ENCODE data around the gene EDC4.

The EDC4 gene

DNA sequence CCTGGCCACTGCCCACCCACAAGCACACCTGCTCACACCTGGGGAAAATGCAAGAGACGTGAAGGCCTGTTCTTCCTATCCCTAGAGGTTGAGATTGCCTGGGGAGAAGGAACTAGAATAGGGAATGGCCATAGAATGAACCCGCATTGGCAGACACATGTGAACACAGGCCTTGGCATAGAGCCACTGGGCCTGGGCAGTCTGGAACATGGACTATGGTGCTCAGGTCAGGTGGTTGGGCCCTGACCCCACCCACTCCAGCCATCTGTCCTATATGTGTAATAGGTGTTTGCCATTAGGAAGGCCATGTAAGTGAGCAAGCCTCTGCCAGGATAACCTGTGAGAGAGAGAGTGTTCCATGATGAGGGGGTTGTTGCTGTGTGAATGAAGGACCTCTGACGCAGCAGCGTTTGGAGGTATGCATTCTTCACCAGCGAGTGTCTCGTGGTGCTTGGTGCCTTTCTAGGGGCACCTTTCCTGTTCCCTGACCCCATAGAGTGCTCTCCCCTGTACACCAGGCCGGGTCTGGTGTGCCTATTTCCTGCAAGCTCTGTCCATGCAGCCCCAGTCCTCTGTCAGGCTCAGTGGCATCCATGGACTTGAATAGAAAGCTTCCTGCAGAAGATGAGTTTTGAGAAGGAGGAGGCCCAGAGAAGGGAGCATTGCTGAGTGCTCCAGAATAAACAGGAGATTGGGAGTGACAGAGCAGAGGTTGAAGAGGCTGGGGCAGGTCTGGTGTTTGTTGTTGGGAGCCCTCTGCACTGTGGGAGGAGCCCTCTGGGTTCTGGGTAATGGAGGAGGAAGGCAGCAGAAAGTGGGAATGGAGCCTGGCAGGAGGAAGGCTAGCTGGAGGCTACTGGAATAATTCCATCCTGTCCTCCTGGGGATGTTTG lies 43.2 kb downstream of the EDC4 start:
- DNase-seq = no peak

DNA sequence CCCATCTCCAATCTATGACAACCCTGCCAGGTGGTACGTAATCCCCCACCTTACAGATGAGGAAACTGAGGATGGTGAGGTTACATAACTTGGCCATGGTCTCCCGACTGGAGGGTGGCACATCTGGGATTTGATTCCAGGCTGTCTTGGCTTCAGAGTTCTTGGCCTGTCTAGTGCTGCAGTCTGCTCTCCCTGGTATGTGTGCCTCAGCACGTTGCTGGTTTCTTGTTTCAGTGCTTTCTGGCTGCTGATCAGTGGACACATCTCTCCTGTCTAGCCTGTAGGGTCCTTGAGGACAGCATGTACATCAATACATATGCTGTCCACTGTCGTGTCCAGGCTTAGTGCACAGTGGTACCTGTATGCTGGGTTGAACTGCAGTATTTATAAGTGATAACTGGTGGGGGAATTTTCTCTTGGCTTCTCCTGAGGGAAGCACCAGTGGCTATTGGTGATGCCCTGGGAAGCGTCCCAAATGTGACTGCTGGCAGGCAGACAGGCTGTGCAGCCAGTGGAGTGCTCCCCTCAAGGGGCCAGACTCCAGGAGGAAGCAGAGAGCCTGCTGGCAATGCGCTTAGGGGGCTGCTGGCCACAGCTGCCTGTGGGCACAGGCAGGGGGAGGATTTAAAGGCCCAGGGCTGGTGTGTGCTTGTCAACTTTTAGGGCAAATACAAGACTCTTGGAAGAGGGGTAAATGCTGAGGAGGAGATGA lies 44.4 kb downstream of the EDC4 start:
- DNase-seq = no peak

DNA sequence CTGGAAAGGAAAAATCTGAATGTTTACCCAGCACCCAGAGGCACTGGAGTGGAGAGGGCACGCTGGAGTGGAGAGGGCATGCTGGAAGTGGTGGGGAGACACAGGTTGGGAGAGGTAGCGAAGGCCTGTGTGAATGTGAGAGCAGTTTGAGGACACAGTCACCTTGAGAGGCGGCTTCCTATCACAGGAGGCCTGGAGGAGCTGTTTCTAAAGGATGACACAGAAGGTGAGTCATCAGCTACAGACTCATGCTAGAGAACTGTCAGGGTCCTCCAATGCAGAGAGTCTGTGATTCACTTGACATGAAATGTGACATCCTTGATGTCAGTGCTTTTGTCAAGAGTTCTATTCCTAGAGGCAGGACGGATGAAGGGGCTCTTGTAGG lies 45.0 kb downstream of the EDC4 start:
- no peak for DNase-seq

DNA sequence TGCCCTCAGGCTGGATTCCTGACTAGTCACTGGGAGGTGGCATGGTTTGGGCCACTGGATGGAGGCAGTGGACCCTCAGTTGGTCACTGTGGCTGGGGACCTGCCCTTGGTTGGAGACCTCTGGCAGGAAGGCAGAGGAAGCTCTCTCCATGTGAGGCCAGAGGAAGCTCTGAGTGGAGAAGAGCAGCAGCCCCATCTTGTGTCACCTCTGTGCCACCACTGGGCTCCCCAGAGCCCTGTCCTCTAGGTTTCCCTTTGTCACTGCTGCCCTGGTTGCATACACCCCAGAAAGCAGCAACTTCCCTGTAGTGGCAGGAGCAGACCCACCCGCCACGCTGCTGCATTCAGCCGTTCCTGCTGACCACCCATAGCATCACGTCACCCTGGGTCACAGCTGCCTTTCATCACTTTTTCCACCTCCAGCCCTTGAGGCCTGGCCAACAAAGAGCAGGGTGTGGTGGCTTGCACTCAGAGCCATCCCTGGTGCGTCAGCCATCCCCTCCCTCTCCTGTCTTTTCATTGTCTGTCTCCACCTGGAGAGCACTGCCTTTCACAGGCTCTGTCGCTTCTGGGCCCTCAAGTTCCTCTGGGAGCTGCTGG lies 46.9 kb downstream of the EDC4 start:
- DNase-seq = no peak

DNA sequence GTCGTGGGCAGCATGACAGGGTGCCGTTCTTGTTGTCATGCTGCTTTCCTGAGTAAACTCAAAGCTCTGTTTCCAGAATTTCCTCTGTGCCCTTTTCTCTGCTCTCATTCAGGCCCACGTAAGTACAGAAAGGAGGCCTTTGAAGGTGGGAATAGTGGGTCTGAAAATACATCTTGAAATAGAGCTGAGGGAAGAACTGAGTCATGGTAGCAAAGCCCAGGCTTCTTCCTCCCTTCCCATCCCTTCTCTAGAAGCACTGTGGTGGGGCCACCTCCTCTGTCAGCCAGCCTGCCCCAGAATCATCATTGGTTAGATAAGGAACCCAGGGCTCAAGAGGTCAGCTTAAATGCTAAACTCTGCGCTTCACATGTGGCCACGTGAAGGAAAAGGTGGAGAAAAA lies 49.4 kb downstream of the EDC4 start:
- no peak for DNase-seq

DNA sequence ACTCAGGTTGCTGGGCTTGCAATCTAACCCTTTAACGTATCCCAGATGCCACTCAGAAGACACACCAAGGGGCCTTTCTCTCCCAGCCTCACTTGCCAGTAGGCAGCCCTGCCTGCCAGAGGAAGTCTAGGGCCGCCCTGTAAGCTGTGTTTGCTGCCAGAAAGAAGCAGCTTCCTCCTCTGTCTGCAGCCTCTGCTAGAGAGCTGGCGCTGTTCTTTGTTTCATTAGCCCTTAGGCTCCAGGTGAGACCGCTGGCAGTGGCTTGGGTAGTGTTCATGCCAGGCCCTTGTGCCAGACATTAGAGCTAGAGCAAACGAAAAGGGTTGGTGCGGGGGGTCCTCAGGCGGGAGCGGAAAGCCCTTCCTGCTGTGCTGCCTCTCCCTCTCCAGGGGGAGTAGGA lies 49.9 kb downstream of the EDC4 start:
- DNase-seq = no peak

DNA sequence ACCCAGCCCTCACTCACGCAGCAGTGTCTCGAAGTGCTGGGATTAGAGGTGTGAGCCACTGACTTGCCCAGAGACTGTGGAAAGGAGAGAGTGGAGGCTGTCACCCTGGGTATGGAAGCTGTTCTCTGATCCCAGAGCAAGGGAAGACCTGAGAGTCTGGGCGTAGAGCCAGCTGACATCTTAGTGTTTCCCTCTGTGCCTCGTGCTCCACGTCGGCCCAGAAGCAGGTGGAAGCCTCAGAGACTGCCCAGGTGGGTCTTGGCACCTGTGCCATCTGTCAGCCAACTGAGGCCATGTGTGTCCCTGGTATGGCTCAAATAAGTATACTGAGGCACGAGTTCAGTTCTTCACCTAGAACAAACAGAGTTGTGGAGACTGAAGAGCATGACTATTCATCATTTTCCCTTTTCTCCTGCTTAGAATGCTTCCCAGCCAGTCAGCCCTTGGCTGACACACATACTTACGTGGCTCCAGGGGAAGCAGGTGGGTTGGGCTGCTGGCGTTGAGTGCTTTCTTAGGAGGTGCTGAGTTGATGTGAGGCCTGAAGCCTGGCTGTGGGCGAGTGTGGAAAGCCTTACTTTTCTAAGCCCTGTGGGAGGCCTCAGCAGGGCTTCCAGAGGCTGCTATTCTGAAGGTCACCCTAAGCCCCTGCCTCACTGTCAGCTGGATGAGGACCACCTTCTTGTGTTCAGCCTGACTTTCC lies 50.7 kb downstream of the EDC4 start:
- DNase-seq = no peak

DNA sequence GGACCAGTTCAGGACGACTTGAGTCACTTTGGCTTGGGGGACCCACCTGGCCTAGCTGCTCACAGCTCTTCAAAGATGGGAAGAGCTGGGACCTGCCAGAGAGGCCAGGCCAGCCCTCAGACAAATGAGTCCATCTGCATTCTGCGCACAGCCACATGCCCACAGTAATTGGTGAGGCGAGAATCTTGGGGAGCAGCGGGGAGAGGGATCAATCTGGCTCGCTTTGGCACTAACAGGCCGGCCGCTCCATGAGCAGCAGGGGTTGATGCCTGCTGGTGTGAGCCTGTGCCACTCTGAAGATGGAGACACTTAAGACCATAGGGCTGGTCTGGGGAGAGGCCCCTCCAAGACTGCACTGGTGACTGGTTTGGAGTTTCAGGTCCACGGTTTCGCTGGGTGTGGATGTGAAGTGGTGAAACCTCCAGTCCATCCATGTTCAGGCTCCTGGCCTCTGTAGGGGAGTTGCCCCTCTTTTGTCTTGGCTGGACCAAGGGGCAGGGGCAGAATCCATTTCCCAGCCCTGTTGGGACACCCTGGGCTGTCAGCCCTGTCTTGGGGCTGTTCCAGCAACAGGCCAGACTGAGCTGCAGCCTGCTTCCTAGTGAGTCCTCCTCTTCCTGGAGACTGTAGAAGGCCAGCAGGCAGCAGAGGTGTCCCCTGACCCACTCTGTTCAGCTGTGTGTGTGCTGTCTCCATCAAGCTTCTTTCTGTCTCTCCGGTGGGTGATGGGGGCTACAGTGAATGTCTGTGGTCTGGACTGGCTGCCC lies 51.5 kb downstream of the EDC4 start:
- DNase-seq = no peak

DNA sequence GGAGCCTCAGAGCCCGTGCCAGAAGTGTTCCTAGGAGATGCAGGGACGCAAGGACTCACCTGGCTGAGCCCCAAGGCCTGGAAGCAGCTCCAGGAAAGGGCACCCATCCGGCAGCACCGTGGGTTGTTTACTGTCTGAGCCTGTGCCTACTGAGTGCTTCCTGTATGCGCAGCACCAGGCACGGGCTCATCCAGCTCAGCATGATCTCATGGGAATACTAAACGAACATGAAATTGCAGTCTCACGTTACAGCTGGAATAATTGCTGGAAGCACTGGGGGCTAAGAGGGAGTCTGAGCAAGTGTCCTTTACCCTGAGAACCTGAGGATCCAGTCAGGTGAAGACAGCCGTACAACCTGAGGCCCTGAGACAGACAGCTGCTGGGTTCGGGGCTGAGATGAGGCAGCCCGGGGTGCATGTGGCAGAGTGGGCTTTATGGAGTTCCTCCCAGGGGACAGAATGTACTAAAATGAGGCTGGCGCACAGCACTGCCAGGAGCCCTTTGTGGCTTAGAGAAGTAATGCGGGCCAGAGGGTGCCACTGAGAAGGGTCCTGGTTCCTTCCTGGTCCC lies 53.4 kb downstream of the EDC4 start:
- DNase-seq = no peak

DNA sequence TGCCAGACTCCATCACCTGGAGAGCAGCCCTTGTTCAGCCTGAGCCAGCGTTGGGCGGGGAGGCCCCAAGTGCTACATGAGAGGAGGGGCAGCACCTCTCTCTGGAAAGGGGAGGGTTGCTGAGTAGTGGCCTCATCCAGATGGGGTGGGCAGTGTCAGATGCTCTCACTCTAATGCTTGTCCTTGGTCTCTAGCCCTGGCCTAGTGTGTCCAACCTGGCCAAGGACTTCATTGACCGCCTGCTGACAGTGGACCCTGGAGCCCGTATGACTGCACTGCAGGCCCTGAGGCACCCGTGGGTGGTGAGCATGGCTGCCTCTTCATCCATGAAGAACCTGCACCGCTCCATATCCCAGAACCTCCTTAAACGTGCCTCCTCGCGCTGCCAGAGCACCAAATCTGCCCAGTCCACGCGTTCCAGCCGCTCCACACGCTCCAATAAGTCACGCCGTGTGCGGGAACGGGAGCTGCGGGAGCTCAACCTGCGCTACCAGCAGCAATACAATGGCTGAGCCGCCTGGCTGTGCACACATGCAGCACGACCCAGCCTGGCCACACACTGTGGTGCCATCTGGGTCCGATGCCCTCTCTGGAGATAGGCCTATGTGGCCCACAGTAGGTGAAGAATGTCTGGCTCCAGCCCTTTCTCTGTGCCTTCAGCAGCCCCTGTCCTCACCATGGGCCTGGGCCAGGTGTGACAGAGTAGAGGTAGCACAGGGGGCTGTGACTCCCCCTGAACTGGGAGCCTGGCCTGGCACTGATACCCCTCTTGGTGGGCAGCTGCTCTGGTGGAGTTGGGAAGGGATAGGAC lies 54.5 kb downstream of the EDC4 start:
- DNase-seq = no peak

DNA sequence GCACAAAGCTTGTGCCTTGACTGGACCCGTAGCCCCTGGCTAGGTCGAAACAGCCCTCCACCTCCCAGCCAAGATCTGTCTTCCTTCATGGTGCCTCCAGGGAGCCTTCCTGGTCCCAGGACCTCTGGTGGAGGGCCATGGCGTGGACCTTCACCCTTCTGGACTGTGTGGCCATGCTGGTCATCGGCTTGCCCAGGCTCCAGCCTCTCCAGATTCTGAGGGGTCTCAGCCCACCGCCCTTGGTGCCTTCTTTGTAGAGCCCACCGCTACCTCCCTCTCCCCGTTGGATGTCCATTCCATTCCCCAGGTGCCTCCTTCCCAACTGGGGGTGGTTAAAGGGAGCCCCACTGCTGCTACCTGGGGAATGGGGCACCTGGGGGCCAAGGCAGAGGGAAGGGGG lies 55.3 kb downstream of the EDC4 start:
- no peak for DNase-seq

DNA sequence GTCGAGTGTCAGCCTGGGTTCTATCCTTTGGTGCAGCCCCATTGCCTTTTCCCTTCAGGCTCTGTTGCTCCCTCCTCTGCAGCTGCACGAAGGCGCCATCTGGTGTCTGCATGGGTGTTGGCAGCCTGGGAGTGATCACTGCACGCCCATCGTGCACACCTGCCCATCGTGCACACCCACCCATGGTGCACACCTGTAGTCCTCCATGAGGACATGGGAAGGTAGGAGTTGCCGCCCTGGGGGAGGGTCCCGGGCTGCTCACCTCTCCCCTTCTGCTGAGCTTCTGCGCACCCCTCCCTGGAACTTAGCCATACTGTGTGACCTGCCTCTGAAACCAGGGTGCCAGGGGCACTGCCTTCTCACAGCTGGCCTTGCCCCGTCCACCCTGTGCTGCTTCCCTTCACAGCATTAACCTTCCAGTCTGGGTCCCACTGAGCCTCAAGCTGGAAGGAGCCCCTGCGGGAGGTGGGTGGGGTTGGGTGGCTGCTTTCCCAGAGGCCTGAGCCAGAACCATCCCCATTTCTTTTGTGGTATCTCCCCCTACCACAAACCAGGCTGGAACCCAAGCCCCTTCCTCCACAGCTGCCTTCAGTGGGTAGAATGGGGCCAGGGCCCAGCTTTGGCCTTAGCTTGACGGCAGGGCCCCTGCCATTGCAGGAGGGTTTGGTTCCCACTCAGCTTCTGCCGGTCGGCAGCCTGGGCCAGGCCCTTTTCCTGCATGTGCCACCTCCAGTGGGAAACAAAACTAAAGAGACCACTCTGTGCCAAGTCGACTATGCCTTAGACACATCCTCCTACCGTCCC lies 55.9 kb downstream of the EDC4 start:
- DNase-seq = peak; percentile 35 to 67 (median 60)

DNA sequence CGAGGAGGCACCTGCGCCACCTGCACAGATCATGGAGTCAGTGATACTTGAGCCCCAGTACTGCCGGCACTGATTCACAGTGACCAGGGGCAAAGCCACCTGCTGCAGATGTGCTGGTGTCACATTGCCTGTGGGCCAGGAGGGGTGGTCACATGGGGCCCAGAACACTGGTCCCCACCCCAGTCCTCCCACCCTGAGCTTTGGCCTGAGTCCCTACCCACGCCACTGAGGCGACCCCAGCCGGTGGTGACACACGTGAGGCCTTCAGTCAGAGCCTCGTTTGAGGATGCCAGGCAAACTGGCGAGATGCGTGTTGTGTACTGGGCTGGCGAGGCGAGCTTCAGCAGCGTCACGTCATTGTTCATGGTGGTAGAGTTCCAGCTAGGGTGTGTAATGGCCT lies 57.3 kb downstream of the EDC4 start:
- DNase-seq = no peak

DNA sequence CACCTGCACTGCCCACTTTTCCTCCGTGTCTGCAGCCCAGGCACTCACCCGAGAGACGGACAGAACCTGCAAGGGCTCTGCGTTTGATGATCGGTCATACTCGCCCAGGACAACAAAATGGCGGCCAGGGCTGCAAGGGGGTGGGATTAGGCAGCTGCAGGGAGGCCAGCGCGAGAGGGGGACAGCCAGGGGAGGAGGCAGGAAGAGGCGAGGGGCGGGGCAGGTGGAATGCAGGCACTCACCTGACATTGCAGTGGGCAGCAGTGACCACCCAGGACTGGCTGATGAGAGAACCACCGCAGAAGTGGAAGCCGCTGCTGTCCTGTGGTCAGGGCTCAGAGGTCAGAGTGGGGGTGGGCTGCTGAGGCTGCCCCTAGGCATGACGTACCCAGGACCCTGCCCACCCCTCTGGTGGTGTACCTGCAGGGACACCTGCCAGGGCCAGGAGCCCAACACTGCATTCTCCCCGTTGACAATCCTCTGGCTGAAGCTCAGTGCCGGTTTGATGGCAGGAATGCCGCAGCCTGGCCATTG lies 57.9 kb downstream of the EDC4 start:
- DNase-seq = no peak
